HCEC 1CT (cell line): Measurements from ENCODE around the gene SMC5.
"Not testable (repeated sequence)": the region's sequence is repeated elsewhere in the genome, so short reads cannot be mapped to it uniquely, and the experiment has no call there.

Experiments used
- DNase-seq: peaks from one replicate; pipeline ENCODE4 v3.0.0-alpha.2; 2017

The SMC5 gene

DNA sequence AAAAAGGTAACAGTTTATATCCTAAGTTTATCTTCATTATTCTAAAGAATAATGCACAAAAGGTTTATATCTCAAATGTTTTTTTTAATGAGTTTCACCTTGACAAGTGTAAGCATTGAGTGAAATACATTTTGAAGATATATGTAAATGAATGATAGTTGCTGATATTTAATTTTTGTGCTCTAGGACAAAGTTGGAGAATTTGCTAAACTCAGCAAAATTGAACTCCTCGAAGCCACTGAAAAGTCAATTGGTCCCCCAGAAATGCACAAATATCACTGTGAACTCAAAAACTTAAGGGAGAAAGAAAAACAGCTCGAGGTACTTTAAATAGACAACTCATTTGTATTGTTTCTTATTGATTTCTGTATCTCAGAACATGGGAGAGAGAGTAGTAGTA, 19.5 kb downstream of the SMC5 start:
- DNase-seq: no peak

DNA sequence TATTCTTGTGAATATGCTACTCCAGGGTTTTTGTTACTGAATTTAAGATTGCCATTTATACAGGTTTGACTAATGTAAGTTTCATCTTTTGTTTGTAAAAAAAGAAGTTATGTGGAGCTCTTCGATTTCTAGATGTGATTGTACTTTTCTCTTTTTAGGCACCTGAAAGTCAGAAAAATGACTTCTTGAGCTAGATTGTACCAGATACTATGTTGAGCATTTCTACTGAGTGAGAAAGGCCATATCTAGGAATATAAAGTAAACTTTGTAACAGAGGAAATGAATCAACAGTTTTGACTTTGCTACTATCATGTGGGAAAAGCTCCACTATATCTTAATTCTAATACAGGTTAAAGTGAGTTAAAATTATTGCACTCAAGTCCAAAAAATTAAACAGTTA, 25.1 kb downstream of the SMC5 start:
- no peak for DNase-seq

DNA sequence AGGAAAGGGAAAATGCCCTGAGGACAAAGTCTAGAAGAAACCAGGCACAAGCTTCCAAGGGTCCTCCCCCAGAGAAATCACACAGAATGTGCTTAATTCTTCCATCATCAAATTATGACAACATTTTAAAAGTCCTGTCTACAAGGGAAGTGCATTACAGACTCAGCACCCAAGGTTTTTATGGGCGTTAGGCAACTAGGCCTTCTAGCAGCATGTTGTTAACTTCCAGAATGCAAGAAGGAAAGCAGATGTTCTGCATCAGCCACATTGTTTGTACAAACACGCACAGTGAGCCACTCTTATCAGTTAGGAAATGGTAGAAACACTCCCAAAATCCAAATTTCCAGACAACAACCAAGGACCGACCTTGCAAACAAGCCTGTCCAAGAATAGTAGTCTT, 26.5 kb downstream of the SMC5 start:
- DNase-seq: peak; percentile 52

DNA sequence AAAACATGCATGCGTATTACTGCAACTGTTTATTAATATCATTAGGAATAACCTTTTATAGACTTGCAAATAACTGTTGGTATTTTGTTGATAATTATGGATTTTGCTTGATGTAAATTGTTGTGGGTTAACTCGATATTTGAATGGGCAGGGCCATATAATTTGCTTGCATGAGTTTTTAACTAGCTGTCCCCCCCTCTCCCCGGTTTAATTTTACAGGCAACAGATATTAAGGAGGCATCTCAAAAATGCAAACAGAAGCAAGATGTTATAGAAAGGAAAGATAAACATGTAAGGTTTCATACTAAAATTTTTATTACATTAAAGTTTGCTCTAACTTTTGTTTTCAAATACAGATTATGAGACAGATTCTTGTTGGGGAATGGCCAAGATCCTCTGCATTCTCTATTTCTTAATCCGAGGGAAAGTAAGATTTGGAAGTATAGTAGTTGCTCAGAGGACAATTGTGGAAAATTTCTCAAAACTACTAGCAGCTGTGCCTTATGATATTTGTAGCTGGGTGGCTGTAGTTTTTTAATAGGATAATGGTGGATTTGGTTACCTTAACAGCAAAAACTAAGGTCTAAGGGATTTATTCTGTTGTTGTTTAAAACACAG, 27.3 kb downstream of the SMC5 start:
- DNase-seq: no peak

DNA sequence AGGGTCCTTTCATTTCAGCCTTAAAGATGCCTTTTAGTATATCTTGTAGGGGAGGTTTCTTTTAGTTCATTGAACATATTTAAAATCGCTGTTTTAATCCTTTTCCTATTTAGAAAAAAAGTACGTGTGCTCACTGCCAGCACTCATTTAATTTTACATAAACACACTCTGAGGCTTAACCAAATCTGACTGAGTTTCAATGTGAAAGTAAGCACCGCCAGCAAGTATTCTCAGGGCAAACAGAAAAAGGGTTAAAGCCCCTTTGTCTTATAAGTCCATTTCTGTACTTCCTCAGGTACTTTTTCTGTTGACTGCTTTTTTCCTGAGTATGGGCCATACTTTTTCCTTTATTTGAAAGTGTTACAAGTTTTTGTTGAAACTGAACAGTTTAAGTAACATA, 31.8 kb downstream of the SMC5 start:
- DNase-seq: no peak

DNA sequence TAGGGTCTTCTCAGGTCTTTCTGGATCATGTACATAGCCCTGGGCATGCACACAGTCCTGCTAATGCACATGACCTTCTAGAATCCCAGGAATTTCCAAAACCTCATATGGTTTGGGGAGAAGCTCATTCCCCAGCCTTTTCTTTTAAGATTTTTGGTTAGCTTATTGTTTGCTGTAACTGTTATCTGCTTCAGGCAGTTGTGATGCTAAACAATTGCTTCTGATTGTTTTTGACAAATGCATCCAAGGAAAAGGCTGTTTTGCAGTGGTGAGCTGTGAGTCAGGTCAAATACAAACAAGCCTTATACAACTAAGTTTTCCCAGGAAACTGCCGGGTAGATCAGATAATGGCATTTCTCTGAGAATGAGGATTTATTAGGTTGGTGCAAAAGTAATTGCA, 32.7 kb downstream of the SMC5 start:
- DNase-seq: no peak

DNA sequence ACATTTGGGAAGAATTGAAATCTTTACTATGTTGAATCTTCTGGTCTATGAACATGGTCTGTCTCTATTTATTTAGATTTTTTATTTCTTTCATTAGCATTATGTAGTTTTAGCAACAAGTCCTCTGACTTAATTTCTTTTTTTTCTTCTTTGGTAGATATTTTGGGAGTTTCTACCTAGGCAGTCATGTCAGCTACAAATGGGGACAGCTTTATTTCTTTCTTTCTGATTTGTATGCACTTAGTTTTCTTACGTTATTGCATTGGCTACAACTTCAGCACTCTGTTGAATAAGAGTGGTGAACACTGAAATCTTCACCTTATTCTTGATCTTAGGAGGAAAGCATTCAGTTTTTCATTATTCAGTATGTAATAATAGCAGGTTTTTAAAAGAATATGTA, 33.5 kb downstream of the SMC5 start:
- no peak for DNase-seq

DNA sequence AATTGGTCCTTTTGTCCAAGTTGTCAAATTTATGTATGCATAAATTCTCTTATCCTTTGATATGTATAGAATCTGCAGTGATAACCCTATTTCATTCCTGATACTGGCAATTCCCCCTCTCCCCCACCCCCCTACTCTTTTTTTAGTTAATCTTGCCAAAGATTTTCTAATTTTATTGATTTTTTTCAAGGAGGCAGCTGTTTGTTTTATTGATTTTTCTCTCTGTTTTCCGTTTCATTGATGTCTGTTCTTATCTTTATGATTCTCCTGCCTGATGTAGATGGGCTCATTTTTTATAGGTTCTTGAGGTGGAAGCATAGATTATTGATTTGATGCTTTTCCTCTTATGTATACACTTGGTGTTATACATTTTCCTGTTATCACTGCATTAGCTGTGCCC, 34.4 kb downstream of the SMC5 start:
- no peak for DNase-seq

DNA sequence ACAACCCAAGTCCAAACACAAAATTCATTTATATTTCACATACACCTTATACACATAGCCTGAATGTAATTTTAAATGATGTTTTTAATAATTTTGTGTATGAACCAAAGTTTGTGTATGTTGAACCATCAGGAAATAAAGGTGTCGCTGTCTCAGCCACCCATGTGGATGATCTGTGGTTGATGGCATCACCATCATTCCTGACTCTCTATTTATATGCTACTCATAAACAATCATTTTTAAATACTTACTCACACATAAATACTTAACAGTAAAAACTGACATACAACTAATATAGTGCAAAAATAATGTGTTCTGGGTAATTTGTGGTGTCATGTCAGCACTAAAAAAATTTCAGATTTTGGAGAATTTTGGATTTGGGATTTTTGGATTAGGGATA, 38.4 kb downstream of the SMC5 start:
- peak; percentile 77 for DNase-seq

DNA sequence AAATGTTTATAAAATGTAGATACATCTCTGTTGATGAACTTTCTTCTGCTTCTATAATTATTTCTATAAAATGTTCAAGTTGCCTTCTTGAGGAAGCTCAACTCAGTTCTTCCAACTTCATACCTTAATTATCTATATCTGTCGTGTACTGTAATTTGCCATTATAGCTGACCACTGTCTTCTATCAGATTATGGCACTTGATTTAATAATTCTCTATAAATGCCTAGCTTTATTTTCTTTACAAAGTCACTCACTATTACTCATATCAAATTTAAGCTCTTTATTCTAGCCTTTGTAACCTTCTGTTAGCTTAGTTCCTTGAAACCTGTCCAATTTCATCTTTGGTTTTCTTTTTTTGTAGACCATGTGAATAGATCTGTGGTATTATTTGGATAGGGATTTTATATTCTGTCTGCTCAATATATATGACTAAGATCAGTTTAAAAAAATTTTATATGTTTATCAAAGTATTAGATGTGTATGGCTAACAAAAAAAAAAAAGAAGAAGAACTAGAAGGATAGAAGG, 39.5 kb downstream of the SMC5 start:
- no peak for DNase-seq

DNA sequence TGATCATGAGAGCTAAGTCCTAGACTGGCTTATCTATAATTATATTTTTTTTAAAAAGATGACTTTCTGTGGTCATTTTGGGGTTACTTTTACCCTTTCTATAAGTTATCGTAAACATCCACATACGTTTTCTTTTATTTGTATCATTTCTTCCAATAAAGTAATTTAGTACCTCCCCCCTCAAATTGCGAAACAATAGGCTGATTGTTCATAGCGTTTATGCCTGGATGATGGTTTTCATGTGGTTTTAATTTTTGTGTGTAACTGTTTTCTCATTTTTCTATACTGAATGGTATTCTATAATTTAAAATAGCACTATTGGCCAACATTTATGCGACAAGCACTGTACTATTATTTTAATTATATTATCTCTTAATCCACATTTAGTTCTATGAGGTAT, 44.5 kb downstream of the SMC5 start:
- no peak for DNase-seq

DNA sequence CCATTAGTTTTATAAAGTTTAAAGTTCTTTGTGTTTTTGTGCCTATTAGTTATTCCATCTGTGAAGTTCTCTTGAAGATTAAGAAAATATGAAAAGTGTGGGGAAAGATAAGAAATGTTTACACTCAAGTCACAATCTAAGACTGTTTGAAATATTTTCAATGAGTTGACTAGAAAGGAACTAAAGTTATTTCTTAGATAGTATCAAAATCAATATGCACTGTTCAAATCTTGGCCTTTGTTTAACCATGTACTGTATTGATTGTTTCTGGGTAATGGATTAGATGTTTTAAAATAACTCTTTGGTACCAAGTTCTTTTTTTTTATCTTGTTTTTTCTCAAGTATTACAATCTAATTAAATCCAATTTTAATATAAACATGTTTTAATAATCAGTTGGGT, 46.0 kb downstream of the SMC5 start:
- DNase-seq: no peak

DNA sequence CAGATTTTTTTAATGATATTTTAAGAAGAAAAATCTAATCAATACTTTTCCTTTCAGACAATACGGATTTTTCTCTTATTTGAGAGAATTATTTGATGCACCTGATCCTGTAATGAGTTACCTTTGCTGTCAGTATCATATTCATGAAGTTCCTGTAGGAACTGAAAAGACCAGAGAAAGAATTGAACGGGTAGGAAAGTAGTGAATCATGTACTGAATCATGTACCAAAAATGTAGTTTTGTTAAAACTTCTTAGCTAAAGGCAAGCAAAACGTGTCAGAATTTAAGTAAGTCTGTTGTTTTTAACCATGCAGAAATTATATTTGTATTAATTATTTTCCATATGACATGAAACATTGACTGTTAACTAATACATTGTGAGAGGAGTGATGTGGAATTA, 56.6 kb downstream of the SMC5 start:
- DNase-seq: peak; percentile 60

DNA sequence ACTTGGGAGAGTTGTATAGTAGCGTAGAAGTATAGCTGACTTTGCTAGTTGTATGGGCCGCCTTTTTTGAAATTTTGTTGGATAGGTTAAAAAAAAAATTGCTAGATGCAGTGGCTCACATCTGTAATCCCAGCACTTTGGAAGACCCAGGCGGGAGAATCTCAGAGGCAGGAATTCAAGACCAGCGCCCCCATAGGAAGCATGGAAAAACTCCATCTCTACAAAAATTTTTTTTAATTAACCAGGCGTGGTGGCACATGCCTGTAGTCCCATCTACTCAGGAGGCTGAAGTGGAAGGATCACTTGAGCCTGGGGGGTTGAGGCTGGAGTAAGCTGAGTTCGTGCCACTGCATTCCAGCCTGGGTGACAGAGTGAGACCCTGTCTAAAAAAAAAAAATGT, 59.2 kb downstream of the SMC5 start:
- DNase-seq: peak; percentile 17

DNA sequence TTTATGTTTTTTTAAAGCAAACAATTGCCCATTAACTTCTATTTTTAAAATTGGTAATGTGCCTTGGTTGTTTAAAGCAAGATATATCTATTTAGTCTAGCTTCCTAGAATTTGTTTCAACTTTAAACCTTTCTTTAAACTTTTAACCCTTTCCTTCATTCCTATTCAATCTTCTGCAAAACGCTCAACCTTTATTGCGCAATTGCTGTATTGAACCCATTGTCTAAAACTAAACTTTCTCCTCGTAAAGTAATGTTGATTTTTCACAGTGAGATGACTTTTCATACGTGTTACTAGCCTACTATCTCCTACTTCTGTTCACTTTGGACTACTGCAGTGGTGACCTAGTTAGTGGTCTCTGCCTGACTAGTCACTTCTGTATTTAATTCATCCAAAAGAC, 63.3 kb downstream of the SMC5 start:
- DNase-seq: no peak

DNA sequence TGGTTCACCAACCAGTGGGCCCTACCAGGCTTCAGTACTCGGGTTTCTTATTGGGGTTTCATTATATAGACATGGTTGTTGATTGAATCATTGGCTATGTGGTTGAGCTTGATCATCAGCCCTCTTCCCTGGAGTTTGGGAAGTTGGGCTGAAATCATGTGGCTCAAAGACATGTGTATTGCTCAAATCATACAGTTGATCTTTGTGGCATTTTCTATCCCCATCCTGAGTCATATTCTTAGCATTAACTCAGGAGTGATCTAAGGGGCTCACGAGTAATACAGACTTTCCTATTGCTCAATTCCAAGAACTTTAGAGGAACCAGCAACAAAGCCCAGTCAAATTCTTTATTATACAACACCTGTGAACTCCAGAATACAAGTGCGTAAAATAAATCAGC, 66.2 kb downstream of the SMC5 start:
- peak; percentile 90 for DNase-seq

DNA sequence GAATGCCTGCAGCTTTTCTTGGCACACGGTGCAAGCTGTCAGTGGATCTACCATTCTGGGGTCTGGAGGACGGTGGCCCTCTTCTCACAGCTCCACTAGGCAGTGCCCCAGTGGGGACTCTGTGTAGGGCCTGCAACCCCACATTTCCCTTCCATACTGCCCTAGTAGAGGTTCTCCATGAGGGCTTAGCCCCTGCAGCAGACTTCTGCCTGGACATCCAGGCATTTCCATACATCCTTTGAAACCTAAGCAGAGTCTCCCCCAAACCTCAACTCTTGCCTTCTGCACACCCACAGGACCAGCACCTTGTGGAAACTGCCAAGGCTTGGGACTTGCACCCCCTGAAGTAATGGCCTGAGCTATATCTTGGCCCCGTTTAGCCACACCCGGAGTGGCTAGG, 69.8 kb downstream of the SMC5 start:
- not testable (repeated sequence) for DNase-seq

DNA sequence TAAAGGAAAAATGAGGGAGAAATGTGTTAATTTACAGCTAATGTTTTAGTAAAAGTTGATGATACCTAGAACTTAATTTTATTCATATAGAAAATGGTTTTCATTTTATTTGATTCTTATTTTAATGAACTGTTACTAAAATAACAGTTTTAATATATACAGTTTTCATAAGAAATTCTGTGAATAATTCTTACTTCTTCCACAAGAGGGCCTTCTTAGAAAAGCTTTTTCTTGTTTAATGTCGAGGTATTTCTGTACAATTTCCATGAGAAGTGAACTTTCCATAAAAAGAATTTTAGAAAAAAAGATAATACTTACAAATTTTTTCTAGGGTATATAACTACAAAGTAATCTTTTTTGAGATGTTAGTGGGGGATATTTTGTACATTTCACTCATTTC, 81.8 kb downstream of the SMC5 start:
- DNase-seq: peak; percentile 51

DNA sequence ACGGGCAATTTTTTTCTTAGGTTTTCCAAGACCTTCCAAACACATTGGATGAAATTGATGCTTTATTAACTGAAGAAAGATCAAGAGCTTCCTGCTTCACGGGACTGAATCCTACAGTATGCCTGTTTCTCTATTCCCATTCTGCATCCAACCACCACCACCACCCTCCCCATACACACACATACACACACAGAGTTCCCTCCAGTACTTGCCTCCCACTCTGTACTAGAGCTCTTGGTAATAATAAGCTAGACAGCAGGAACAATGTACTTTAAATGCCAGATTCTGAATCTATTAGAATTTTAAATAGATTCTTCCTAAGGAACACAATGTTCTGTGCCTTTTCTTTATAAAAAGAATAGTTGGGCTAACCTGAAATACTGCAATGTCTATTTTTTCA, 88.3 kb downstream of the SMC5 start:
- no peak for DNase-seq

DNA sequence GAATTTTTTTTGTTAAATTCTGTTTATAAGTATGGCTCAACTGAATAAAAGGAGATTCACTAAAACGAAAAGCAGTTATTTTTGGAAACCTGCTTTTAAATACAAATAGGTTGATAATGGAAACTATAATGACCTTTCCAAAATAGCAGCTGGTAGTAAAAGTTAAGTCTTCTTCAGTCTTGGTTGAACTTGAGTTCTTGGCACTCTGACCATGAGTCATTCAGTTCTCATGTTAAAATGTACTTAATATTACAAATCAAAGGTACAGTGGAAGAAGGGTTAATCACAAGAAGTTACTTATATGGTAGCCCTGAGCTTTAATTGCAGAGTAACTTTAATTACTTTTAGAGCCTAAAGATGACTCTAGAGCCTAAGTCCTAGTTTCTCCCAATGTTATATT, 93.6 kb downstream of the SMC5 start:
- DNase-seq: peak; percentile 72

DNA sequence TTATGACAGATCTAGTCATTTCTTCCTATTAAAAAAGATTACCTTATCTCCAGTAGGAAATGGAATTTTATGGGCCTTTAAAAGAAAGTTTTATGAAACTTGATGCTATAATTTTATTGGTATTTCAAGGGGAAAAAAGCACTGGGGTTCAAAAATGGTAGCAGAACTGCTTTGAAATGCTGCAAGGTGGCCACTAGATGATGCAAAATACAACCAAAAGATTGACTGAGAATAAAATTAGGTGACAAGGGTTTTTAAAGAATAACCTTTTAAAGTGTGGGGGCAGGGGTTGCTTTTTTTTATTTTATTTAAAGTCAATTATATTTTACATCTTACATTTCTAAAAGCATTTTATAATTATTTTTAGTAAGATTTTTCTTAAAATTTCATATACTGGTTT, 94.0 kb downstream of the SMC5 start:
- DNase-seq: peak; percentile 26

DNA sequence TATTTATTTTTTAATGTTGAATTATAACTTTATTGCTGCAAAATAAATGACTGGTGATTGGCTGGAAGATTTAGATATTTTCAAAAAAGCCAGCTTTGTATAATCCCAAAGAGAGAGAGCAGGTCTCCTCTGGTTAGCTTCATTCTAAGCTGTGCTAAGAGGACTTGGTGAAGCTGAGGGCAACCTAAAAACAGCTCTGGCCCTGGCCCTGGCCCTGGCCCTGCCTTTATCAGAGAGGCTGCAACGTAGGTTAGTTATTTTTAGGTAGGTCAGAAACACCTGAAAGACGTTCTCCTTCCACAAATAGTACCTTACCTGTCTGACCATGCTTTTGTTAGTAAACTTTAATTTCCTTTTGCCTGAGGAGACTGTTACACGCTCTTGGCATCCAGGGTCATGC, 97.0 kb downstream of the SMC5 start:
- DNase-seq: no peak

DNA sequence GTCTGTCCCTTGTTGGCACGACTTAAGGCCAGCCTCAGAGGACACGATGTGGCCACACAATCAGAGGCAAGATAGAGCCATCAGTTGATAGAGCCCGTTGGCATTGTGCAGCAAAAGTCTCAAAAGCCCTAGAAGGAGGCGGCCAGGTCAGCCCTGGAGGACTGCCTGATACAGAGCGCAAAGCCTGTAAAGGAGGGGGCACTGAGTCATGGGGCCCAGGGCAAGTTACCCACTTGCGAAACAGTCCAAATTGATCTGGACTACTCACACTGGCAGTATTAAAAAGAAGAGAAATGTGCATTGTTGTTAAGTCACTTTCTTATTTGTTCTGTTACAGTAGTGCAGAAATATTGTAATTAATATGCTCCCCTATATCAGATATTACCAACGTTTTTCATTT, 104.2 kb downstream of the SMC5 start:
- peak; percentile 61 for DNase-seq

DNA sequence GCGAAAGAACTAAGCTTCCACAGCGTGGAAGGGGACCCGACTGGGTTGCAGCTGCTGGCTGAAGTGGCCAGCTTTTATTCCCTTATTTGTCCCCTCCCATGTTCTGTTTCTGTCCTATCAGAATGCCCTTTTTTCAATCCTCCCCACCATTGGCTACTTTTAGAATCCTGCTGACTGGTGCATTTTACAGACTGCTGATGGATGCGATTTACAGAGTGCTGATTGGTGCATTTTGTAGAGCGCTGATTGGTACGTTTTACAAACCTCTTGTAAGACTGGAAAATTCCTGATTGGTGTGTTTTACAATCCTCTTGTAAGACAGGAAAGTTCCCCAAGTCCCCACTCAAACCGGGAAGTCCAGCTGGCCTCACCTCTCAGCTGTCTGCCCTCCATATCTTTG, 105.0 kb downstream of the SMC5 start:
- no peak for DNase-seq

DNA sequence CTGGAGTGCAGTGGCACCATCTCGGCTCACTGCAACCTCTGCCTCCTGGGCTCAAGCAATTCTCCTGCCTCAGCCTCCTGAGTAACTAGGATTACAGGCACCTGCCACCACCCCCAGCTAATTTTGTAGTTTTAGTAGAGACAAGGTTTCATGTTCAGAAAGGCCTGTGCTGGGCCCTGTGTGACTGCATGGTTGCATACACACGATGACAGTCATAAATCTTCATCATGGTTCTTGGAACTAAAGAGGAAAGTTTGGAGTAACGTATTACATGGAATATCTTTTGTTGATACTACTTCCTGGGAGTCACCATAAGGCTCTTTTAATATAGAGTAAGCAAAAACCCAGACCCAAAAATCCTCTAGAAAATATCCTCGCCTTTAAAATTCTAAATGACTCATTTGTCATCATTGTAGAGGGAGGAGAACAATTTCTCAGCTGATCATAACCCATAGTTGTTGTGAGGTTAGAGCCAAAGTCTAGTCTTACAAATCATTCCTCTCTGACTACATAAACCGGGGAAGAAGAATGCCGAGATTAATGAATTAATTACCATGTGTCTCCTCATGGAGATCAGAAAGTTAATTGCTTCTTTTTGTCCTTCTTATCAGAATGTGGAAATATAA, 108.6 kb downstream of the SMC5 start:
- peak; percentile 20 for DNase-seq
